ENCODE data around the gene PSMA7.

Gene PSMA7

DNA sequence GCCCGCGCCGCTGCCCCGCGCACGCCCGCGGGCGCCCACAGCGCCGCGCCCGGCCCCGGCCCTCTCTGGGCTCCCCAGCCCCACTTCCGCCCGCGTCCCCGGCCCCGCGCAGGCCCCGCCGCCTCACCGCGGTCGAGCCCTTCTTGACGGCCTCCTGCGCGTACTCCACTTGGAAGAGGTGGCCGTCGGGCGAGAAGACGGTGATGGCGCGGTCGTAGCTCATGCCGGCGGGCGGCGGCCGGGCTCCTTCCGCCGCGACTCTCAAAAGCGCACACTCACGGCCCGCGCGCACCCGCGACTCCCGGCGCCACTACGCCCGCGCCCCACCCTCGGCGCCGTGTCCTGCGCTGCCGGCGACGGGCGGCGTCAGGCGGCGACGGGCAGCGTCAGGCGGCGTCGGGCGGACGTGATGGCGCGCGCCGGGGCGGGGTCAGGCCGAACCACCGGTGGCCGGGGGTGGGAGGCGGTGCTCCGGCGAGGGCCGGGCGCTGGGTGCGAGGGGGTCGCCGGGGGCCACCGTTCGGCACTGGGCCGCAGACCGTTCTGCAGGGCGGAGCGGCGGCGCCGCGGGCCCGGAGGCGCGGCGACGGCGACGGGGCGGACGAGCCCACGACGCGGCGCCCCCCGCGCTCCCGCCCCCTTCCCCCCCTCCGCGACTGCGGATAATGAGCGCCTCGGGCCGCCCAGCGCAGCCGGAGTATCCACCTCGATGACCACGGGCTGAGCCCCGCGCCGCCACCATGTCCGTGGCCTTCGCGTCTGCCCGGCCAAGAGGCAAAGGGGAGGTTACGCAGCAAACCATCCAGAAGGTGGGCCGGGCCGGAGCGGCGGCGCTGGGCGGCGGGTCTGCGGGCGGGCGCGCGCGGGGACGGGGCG is at the start of gene PSMA7, which contains the start of gene SS18L1:
TSS of gene PSMA7 (minus strand) at position 314 of the 876 bp plus-strand sequence. CDS start at position 223, 91 bp downstream.
TSS of gene SS18L1 (plus strand) at position 689 of the 876 bp plus-strand sequence. CDS start at position 741, 52 bp downstream.
- in situ Hi-C loops (cut with MboI; ENCODE audit: low pct_unique_long_range_greater_than_20kb, low sequenced_read_pairs): loop anchor here (10.0 kb wide), 1 partner anchor 119 kb away; no protein-coding TSS in a partner anchor
- DNase-seq: peak; percentile 84

DNA sequence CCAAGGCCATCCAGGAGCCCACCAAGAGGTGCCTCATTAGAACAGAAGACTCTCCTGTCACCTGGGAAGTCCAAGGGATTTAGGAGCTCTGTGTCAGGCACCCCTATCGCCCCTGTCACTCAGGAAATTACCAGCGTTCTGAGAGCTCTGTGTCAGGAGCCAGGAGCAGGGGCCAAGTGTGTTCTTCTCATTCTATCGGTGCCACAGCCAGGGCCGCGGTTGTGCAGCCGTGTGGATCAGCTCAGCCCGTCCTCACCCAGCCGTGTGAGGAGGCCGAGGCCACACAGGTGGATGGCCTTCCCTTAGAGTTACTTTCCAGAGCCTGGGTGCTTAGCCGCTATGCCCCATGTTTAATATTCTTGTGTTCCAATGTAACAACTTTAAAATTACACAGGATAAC is 49.4 kb upstream of the PSMA7 start:
- in situ Hi-C loops (cut with MboI; ENCODE audit: low pct_unique_long_range_greater_than_20kb, low sequenced_read_pairs): no loop called here
- DNase-seq: no peak

DNA sequence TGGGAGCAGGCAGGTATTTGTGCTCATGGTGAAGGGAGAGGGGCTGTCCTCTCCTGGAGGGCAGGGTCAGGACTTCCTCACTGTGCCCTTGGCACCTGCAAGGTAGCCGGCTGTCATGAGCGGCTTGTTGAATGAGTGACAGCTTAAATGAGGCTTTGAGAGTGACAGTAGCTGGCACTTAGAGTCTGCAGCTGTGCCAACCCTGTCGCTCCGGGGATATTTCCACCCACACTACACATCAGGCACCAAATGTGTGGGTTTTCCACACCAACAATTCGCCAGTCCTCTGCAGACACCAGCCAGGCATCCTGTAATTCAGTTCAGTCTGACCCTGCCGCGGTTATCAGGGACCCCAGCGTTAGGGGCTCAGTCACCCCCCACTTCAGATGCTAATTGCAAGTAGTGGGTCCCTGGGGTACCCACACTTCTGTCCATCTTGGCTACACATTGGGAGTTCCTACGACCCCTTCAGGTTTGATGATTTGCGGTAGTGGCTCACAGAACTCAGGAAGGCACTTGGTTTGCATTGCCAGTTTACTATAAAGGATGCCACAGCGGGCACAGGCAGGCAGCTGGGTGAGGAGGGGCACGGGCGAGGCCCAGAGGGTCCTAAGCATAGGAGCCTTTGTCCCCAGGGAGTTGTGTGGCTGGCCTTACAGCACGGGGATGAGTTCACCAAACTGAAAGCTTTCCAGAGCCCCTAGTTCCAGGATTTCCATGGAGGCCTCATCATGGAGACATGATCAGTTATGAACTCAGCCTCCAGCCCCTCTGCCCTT is 48.8 kb upstream of the PSMA7 start:
- in situ Hi-C loops (cut with MboI; ENCODE audit: low pct_unique_long_range_greater_than_20kb, low sequenced_read_pairs): no loop called here
- DNase-seq: no peak

DNA sequence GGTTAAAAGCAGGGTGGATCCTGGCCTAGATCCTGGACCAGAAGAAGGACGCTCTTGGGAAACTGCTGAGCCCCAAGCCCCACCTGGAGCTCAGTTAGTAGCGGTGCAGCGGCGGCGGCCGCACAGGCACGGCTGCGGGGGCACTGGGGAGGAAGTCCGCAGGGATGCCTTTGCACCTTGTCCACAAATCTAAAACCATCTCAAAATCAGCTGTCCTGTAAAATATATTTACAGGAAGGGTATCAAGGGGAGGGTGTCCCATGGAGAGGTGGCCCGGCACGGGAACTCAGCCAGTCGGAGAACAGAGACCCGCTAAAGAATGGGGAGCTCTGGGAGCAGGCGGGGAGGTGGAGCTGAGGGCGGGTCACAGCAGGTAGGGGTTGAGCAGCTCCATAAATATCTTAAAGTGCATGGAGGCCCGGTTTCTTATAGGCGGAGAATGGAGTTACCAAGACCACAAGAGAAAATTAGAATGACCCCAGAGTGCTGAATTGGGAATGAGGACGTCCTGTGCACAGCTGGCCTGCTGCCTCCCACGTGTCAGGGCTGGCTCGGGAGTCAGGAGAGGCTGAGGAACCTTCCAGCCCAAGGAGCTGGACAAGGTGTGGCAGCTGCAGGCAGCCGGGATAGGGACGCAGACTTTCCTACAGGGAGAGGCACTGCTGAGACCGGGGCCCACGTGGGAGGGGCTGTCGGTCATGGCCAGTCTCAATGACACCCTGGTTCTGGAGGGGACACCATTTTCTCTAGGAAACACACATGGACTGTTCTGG is 47.6 kb upstream of the PSMA7 start:
- DNase-seq: no peak
- in situ Hi-C loops (cut with MboI; ENCODE audit: low pct_unique_long_range_greater_than_20kb, low sequenced_read_pairs): no loop called here

DNA sequence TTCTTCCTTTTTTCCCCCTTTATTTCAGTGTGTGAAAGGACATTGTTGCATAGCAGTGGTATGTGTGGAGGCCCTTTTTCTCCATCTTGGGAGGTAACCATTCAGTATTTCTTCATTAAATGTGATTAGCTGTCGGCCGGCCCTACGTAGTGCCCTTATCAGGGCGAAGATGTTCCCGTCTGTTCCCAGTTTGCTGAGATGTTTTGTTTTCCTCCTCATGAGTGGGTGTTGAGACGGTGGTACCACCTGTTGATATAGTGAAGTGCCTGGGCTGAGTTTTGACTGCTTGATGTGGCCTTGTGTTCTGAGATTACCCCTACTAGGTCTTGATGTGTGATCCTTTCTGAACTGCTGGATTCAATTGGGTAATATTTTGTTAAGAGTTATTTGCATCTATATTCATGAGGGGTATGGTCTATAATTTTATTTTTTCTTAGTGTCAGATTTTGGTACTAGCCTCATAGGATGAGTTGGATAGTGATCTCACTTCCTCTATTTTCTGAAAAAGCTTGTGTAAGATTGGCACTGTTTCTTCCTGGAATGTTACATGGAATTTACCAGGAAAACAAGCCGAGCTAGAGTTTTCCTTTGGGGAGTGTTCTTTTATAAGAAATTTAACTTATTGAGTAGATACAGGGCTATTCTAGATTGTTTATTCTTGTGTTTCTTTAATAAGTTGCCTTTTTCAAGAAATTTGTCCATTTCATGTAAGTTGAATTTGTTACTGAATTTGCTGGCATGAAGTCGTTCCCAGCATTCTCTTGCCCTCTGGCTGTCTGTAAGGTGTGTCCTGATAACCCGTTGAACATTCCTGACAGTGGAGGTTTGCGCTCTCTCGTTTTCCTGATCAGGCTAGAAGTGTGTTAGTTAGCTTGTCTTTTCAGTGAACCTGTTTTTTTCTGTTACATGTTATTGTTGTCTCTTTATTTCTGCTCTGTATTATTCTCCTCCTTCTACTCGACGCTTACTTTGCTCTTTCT is 44.0 kb upstream of the PSMA7 start:
- peak; percentile 25 for DNase-seq
- in situ Hi-C loops (cut with MboI; ENCODE audit: low pct_unique_long_range_greater_than_20kb, low sequenced_read_pairs): no loop called here

DNA sequence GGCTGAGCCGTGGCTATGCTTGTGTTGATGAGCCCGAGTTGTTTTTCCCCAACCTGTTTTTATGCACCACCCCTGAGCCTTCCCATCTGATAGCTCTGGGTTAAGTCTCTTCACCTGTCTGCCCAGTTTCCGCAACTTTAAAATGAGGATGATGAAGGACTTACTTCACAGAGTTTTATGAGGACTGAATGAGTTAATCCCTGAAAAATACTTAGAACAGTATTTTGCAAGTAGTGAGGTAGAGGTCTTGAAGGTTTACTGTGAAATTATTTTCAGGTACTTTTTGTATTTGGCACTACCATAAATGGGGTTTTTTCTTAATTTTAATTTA is 42.9 kb upstream of the PSMA7 start:
- in situ Hi-C loops (cut with MboI; ENCODE audit: low pct_unique_long_range_greater_than_20kb, low sequenced_read_pairs): no loop called here
- no peak for DNase-seq

DNA sequence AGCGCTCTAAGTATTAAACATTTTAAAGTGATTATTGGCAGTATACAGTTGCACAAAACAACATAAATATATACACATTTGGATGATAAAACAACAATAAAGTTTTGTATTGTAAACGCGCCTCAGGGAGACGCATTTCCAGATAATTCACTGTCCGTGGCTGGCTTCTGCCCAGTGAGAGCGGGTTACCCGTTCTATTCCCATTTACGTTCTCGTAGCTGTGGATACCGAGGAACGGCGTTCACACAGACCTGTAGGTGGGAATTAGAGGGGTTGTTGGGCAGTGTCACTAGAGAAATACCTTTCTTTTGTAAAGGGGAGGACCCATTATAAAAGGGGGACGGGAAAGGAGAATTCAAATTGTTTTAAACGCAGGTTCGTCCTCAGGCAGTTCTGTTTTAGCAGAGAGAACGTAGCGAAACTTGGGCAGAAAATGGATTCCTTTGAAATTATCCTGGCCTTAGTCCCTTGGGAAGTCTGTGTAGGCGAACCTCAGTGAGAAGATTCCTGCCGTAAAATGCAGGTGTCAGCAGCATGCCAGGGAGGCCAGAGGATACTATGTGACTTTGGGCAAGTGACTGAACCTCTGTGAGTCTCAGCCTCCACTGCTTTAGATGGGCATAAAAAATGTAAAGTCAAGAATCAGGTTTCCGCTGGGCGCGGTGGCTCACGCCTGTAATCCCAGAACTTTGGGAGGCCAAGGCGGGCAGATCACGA is 40.4 kb upstream of the PSMA7 start:
- peak; percentile 17 for DNase-seq
- in situ Hi-C loops (cut with MboI; ENCODE audit: low pct_unique_long_range_greater_than_20kb, low sequenced_read_pairs): no loop called here

DNA sequence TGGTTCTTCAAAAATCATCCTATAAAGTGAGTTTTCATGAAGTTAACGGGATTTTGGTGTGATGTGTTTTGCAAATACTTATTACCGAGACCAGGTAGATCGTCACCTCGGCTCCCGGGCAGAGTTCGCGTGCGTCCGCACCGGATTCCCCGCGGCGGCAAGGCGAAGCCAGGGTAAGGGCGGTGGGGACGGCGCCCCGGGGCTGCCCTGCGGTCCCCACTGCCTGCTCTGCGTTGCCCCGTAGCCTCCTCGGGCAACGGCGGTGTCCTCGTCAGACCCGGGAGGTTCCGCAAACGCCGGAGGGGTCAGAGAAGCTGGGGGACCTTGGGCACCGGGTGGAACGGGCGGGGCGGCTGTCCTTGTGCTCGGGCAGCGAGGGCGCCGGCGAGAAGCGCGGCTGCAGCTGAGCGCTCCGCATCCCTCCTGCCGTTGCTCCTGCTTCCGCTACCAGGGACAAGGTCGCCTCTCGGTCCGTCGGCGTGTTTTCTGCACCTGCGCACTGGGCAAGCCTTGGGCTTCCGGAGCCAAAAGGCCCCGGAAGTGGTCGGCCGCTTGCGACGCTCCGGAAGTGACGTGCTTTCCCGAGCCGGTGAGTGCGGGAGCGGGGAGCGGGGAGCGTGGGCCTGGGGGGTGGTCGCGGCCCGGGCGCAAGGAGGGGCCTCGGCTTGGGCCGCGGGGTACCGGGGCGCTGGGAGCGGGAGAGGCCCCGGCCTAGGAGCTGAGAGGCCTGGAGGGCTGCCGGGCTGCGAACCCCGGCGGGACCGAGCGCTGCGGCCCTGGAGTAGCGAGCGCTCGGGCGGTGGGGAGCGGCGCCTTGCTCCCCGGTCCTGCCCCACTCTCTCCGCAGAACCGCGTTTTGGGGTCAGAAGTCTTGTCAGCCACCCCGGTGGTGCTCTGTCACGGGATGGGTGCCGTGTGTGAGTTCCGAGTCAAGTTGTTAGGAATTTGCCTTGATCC is 39.6 kb upstream of the PSMA7 start, which contains the start of gene MTG2:
TSS of gene MTG2 (plus strand) at position 560 of the 957 bp plus-strand sequence. CDS start 10,393 bp downstream, outside the sequence.
- in situ Hi-C loops (cut with MboI; ENCODE audit: low pct_unique_long_range_greater_than_20kb, low sequenced_read_pairs): no loop called here
- peak; percentile 94 for DNase-seq

DNA sequence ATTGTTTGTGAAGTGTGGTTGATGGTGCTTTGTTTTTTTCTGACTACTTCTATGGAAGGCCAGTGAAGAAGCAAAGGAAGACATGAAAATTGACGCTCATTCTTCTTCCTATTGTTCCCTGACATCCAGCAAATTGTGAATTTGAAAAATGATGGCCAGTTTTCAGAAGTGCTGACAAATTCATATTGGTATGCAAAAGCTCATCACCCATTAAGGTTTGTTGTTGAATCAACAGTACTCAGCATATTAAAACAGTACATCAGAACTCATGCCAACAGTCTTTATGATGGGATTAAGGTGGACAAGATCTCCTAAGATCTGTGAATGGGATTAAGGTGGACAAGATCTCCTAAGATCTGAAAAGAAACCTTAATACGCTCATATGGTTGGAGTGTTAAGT is 38.6 kb upstream of the PSMA7 start:
- in situ Hi-C loops (cut with MboI; ENCODE audit: low pct_unique_long_range_greater_than_20kb, low sequenced_read_pairs): no loop called here
- peak; percentile 7 for DNase-seq

DNA sequence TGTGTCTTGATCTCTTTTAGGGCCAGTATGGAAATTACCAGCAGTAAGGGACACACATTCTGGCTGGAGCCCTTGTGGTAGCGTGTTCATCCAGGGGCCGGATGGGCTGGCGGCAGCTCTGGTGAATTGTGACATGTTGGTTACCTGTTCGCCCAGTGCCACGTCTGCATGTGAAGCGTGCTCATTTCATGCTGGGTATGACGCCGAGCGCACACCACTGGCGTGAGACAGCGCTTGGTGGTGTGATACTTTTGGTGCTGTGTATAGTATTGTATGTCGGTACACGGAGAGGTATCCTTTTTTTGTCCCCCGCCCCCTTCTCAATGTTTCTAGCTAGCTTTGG is 35.9 kb upstream of the PSMA7 start:
- in situ Hi-C loops (cut with MboI; ENCODE audit: low pct_unique_long_range_greater_than_20kb, low sequenced_read_pairs): no loop called here
- DNase-seq: no peak

DNA sequence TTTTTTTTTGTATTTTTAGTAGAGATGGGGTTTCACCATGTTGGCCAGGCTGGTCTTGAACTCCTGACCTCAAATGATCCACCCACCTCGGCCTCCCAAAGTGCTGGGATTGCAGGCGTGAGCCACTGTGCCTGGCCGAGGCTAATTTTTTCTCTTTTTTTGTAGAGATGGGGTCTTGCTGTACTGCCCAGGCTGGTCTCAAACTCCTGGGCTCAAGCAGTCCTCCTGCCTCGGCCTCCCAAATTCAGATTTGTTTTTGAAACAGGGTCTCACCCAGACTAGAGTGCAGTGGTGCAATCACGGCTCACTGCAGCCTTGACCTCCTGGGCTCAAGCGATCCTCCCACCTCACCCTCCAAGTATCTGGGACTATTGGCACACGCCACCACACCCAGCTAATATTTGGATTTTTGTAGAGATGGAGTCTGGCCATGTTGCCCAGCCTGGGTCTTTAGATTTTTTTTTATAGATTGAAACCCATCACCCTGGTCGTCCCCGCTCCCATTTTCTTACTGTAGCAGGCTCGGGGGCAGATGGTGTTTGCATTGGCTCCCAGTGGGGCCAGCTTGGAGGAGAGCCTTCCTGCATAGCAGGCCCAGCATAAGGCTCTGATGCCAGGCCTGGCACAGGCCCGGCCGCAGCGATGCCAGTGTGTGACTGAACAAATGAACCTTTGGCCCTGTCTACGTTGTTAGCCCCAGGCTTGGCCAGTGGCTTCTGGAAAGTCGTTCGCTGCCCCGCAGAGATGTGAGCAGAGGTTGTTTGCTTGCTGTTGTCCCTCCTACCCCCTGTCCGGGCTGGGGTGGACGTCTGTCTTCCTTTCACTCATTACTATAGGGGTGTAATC is 35.3 kb upstream of the PSMA7 start:
- DNase-seq: no peak
- in situ Hi-C loops (cut with MboI; ENCODE audit: low pct_unique_long_range_greater_than_20kb, low sequenced_read_pairs): no loop called here

DNA sequence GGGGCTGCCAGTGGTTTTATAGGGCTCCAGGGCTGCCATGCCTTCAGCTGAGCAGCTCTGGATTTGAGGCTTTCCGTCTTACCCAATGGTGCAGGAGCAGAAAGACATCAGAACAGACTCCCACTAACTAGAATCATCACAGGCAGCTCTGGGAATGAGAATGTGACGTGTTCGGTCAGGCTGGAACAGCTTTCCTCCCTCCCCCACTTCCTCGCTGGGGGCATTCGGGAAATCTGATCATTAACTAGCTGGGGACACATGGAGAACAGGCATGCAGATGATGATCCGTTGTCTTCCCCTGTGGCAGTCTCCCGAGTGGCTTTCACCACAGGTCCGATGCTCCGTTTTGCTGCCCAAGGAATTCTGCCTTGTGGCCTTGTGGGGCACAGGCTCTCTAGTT is 34.1 kb upstream of the PSMA7 start:
- in situ Hi-C loops (cut with MboI; ENCODE audit: low pct_unique_long_range_greater_than_20kb, low sequenced_read_pairs): no loop called here

DNA sequence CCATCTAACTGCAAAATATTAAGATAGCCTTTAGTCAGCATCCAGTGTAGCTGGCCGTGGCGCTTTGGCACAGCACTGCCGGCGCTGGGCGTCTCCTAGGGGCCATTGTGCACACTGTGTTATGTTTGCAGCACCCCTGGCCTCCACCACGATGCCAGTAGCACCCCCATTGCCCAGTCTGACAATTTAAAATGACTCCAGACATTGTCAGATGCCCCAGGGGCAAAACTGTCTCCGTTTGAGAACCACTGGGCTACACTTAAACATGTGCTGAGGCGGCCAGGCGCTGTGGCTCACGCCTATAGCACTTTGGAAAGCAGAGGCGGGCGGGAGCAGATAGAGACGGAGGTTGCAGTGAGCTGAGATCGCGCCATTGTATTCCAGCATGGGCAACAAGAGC is 33.7 kb upstream of the PSMA7 start:
- in situ Hi-C loops (cut with MboI; ENCODE audit: low pct_unique_long_range_greater_than_20kb, low sequenced_read_pairs): no loop called here

More for the DNA sequence above, 34.1 kb upstream of the PSMA7 start:
- no peak for DNase-seq

DNA sequence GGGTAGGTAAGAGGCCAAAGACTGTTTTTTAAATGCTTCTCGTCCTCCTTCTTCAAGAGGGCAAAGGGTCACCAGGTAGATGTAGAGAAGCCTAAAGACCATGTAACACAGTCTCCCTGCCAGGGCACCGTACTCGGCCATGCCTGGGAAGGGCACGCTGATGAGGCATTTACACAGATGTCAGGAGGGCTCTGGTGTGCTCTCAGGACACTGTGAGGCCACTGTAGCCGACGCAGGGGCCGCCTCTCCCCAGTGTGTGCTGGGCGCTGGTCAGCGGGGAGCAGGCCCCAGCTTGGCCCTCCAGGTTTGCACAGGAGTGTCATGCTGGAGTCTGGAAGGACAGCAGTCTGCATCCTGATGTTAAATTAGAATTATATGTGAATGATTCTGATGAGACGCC is 32.5 kb upstream of the PSMA7 start:
- in situ Hi-C loops (cut with MboI; ENCODE audit: low pct_unique_long_range_greater_than_20kb, low sequenced_read_pairs): no loop called here
- DNase-seq: no peak

More for the DNA sequence above, 33.7 kb upstream of the PSMA7 start:
- no peak for DNase-seq

DNA sequence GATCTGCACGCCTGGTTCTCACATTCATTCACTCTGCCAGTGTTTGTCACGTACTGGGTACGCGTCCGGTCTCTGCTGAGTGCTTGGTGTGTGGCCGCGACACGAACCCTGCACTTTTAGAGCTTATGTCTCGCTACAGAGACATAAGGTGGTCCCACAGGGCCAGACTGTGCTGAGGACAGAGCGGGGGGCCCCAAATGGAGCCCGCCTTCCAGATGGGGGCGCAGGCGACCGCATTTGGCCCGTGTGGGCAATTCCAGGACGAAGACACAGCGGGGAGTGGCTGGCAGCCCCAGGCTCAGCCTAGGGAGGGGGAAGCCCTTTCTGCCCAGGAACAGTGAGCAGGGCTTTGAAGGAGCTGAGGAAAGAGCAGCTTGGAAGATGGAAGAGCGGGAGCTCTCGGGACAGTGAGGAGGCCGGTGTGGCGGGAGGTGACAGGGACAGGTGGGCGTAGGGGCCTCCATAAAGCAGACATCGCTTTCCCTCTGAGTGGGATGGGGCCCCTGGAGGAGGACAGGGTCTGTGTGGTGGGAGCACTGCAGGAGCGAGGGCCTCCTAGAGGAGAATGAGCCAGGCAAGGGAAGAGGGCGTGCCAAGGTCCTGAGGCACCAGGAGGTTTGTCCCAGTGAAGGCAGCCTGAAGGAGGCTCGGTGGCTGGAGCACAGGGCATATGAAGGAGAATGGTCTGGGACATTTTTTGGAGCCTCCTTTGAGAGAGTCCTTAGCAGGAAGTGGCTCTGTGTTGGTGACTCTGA is 31.9 kb upstream of the PSMA7 start:
- in situ Hi-C loops (cut with MboI; ENCODE audit: low pct_unique_long_range_greater_than_20kb, low sequenced_read_pairs): no loop called here
- DNase-seq: no peak
